ENCODE data around the gene MYBPC3. TPM values are rescaled to one million over a fixed set of nuclear protein-coding genes. Genes with fewer than 3 reads are reported as not detected.
A peak's percentile ranks its signal among the peaks of the same experiment; 100 is the strongest.

MYBPC3 gene
- total and polyA plus RNA-seq, 10 of the 15 experiments (the other 5 are each of a cell fraction or from before 2014, with no cell fraction given): 0.03 to 0.08 (median 0.03) TPM; not detected in 7

DNA sequence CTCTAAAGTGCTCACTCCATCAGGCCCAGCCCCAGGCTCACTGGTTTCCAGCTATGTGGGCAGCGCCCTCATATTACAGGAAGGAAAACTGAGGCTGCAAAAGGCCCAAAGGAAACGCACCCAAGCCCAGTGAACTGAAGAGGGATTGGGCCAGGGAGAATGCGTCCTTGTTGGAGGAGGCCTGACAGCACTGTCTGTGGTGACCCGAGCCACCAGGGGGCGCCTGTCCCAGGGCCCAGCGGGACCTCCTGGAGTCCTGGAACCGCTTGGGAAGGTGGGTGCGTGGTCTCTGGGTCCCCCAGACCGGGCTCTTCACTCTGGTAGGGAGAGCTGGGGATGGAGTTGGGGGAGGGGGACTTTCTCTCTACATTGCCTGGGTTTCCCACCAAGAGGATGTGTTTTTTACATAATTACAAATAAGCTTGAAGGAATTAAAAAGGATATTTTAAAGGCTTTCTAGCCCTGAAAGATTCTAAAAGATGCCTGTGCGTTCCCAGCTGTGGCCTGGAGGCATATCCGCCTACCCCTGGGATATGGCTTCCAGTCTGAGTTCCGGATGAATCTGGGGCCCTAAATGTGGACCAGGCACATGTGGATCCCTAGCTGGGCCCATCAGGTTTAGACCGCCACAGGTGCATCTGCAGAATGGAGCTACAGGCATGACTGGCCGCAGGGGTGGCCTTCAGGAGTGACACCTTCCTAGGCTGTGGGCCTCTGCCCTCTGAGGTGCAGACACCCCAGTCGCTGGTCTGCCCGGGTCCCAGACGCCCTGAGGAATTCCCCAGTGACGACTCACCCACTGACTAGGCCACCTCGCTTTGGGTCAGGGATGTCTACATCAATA, 21.6 kb upstream of the MYBPC3 start:
- no peak overlapping the region for H3K9ac ChIP-seq (ENCODE audit: control insufficient read depth, insufficient read depth, low read length)
- ChIA-PET POLR2A (interaction anchor here (0.6 to 3.7 kb wide), 5 partner anchors 14 to 45 kb away, joined by 3 to 21 read pairs (median 6); partner anchors contain the start of gene SLC39A13), CTCF (interaction anchor here (0.5 to 8.6 kb wide), 32 partner anchors 8 to 479 kb away, joined by 3 to 161 read pairs (median 5); partner anchors contain the start of genes DDB2, PSMC3, PTPMT1 and SLC39A13), RAD21 (ENCODE audit: unreplicated experiment) (interaction anchor here (1.0 to 2.8 kb wide), 9 partner anchors 17 to 125 kb away, joined by 3 to 24 read pairs (median 7); partner anchors contain the start of genes ACP2 and SLC39A13), SMC1A (ENCODE audit: uncharacterized antibody, unreplicated experiment) (interaction anchor here (0.6 to 3.7 kb wide), 17 partner anchors 13 to 243 kb away, joined by 3 to 35 read pairs (median 5); partner anchors contain the start of genes PSMC3 and SLC39A13)
- H3K27me3 ChIP-seq (replicated peaks in 1 of 2; ENCODE audit: control insufficient read depth in 2 of 2, insufficient read depth in 2 of 2, low read length in 1 of 2): no peaks in the 10 kb centered on the region
- peaks cover 2 to 8% of the 10 kb centered on the region in 2 experiments for H3K36me3 ChIP-seq (ENCODE audit: control insufficient read depth in 2 of 2, insufficient read depth in 2 of 2, low read length in 1 of 2)
- peak; percentile 47 for FAIRE-seq
- BruUV-seq (replicated peaks): no TSS peak
- peak overlapping the region; percentile 41; the same call in 1 of the 2 replicates for H3K4me2 ChIP-seq (ENCODE audit: control insufficient read depth, insufficient read depth)
- H2AFZ ChIP-seq (ENCODE audit: control insufficient read depth, low read depth, low read length): no peak overlapping the region
- peaks cover 18% of the 10 kb centered on the region for H3K4me1 ChIP-seq (ENCODE audit: control insufficient read depth, insufficient read depth, low read length)
- 10% methylated on average over 19 of the region's 19 CpGs for WGBS (ENCODE audit: insufficient coverage, insufficient replicate concordance, low lambda C conversion rate, missing lambda C conversion rate)
- DNase-seq (ENCODE audit: low read depth, low spot score): no peak
- intact Hi-C loops (cut with micrococcal nuclease; ENCODE audit: unreplicated experiment): loop anchor here (1.0 to 10.0 kb wide), 3 partner anchors 34 to 481 kb away; partner anchors contain the start of genes FNBP4 and SLC39A13
- ATAC-seq: peak; percentile 57
- H3K4me3 ChIP-seq: no peak overlapping the region
- no peaks in the 10 kb centered on the region for H4K20me1 ChIP-seq (ENCODE audit: control insufficient read depth, insufficient read depth)
- peak overlapping the region; percentile 20; the same call in 1 of the 2 replicates for H3K27ac ChIP-seq (ENCODE audit: control insufficient read depth, insufficient read depth)
- peaks cover 41% of the 10 kb centered on the region for H3K79me2 ChIP-seq (ENCODE audit: control insufficient read depth, insufficient read depth, low read length)
- no peaks in the 10 kb centered on the region for H3K9me3 ChIP-seq (replicated peaks; ENCODE audit: control insufficient read depth, insufficient read depth, low read length)
- in situ Hi-C loops (cut with MboI): loop anchor here (5.0 kb wide), 1 partner anchor 33 kb away; the partner anchor contains the start of gene SLC39A13
- TF ChIP-seq TAF1 (IDR thresholded peaks at IDR 0.05; ENCODE audit: borderline replicate concordance, low read depth, low read length) (no peak), IKZF1 (conservative IDR thresholded peaks at IDR 0.05) (peak; percentile 69; the same call in 1 of the 2 replicates), SIN3A (IDR thresholded peaks at IDR 0.05; ENCODE audit: low read depth, low read length) (no peak), IKZF2 (IDR thresholded peaks at IDR 0.05) (peak; percentile 42 to 66; a peak in 2 of 4 replicates), ZNF384 (IDR thresholded peaks at IDR 0.05; ENCODE audit: borderline replicate concordance, low read depth, low read length) (no peak), CREB1 (IDR thresholded peaks at IDR 0.05; ENCODE audit: low read depth) (no peak), LARP7 (IDR thresholded peaks at IDR 0.05) (peak; percentile 52; the same call in 1 of the 2 replicates), CHD4 (IDR thresholded peaks at IDR 0.05) (no peak), RAD21 (IDR thresholded peaks at IDR 0.05; ENCODE audit: insufficient read depth, low read depth, low read length) (peak; percentile 73), JUNB (IDR thresholded peaks at IDR 0.05) (no peak), SP1 (IDR thresholded peaks at IDR 0.05; ENCODE audit: low read depth, low read length) (no peak), PML (IDR thresholded peaks at IDR 0.05; ENCODE audit: low read length) (no peak), POLR2A (IDR thresholded peaks at IDR 0.05; ENCODE audit: low read depth, low read length) (peak; percentile 19; the same call in 1 of the 2 replicates), SMARCA5 (IDR thresholded peaks at IDR 0.05) (no peak), RUNX3 (IDR thresholded peaks at IDR 0.05; ENCODE audit: low read length) (peak; percentile 76), TBL1XR1 (IDR thresholded peaks at IDR 0.05; ENCODE audit: low read depth, low read length) (no peak)
- TF ChIP-seq, protein P1, sequence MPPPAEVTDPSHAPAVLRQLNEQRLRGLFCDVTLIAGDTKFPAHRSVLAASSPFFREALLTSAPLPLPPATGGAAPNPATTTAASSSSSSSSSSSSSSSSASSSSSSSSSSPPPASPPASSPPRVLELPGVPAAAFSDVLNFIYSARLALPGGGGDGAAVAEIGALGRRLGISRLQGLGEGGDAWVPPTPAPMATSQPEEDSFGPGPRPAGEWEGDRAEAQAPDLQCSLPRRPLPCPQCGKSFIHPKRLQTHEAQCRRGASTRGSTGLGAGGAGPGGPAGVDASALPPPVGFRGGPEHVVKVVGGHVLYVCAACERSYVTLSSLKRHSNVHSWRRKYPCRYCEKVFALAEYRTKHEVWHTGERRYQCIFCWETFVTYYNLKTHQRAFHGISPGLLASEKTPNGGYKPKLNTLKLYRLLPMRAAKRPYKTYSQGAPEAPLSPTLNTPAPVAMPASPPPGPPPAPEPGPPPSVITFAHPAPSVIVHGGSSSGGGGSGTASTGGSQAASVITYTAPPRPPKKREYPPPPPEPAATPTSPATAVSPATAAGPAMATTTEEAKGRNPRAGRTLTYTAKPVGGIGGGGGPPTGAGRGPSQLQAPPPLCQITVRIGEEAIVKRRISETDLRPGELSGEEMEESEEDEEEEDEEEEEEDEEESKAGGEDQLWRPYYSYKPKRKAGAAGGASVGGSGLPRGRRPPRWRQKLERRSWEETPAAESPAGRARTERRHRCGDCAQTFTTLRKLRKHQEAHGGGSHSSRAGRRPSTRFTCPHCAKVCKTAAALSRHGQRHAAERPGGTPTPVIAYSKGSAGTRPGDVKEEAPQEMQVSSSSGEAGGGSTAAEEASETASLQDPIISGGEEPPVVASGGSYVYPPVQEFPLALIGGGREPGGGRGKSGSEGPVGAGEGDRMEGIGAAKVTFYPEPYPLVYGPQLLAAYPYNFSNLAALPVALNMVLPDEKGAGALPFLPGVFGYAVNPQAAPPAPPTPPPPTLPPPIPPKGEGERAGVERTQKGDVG (CRISPR knock-in tag; IDR thresholded peaks at IDR 0.05): no peak
- TF ChIP-seq, protein P2, sequence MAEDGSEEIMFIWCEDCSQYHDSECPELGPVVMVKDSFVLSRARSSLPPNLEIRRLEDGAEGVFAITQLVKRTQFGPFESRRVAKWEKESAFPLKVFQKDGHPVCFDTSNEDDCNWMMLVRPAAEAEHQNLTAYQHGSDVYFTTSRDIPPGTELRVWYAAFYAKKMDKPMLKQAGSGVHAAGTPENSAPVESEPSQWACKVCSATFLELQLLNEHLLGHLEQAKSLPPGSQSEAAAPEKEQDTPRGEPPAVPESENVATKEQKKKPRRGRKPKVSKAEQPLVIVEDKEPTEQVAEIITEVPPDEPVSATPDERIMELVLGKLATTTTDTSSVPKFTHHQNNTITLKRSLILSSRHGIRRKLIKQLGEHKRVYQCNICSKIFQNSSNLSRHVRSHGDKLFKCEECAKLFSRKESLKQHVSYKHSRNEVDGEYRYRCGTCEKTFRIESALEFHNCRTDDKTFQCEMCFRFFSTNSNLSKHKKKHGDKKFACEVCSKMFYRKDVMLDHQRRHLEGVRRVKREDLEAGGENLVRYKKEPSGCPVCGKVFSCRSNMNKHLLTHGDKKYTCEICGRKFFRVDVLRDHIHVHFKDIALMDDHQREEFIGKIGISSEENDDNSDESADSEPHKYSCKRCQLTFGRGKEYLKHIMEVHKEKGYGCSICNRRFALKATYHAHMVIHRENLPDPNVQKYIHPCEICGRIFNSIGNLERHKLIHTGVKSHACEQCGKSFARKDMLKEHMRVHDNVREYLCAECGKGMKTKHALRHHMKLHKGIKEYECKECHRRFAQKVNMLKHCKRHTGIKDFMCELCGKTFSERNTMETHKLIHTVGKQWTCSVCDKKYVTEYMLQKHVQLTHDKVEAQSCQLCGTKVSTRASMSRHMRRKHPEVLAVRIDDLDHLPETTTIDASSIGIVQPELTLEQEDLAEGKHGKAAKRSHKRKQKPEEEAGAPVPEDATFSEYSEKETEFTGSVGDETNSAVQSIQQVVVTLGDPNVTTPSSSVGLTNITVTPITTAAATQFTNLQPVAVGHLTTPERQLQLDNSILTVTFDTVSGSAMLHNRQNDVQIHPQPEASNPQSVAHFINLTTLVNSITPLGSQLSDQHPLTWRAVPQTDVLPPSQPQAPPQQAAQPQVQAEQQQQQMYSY (CRISPR knock-in tag; IDR thresholded peaks at IDR 0.05): no peak

Measured in GM12878 (cell line).